Left forelimb (tissue), 1 donor: ENCODE measurements around the gene ITPK1.
"Not testable (repeated sequence)": the region's sequence is repeated elsewhere in the genome, so short reads cannot be mapped to it uniquely, and the experiment has no call there.

ENCODE experiments used
- DNase-seq: peaks from one replicate; pipeline ENCODE4 v3.0.0-alpha.2; 2018; ENCODE audit warnings: low spot score

Gene ITPK1

GRCh38 chr14:93131257-93131820, 15.6 kb upstream of the ITPK1 start:
- not testable (repeated sequence) for DNase-seq

DNA sequence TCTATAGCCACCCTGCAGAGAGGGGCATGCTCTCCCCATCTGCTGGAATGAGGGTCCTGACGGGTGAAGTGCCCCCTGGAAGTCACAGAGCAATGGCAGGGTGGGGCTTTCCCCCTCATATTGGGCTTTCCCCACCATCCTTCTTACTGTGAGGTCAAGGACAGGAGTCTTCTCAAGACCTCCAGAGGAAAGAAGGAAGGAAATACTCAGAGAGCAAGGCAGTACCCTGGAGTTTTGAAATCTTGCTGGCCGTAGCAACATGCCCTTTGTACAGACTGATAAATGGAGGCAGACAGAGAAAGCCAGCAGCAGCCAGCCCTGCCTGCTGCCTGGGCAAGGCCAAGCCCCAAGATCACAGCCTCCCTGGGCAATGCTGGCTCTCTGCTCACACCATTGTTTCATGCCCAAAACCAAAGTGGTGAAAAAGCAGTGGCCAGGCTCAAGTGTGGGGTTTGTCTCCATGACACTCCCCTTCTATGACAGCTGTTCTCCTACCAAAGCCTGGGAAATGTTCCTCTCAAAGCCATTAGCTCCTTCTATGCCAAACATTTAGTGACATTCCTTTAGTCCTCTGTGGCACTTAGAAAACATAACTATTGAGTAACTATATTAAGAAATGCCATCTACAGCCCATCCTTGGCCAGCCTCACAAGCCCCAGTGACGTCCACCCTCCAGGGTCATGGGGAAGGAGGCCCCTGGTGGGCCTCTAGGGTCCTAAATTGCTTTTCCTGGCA, 13.2 kb upstream of the ITPK1 start:
- no peak for DNase-seq

DNA sequence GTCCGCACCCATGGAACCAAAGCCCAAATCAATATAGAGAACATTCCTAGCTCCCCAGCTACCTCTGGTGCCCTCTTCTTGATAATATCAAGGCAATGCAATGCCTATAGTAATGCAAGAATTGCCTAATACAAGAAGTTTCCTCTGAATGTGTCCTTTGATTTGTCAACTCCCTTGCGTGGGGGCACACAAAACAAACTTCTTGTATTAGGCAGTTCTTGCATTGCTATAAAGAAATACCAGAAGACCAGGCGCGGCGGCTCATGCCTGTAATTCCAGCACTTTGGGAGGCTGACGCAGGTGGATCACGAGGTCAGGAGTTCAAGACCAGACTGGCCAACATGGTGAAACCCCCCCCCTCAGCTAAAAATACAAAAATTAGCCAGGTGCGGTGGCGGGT, 10.4 kb upstream of the ITPK1 start:
- DNase-seq: no peak

- DNase-seq: no peak
Observed at GRCh38 chr14:93122826-93123225, 7.1 kb upstream of the ITPK1 start.

DNA sequence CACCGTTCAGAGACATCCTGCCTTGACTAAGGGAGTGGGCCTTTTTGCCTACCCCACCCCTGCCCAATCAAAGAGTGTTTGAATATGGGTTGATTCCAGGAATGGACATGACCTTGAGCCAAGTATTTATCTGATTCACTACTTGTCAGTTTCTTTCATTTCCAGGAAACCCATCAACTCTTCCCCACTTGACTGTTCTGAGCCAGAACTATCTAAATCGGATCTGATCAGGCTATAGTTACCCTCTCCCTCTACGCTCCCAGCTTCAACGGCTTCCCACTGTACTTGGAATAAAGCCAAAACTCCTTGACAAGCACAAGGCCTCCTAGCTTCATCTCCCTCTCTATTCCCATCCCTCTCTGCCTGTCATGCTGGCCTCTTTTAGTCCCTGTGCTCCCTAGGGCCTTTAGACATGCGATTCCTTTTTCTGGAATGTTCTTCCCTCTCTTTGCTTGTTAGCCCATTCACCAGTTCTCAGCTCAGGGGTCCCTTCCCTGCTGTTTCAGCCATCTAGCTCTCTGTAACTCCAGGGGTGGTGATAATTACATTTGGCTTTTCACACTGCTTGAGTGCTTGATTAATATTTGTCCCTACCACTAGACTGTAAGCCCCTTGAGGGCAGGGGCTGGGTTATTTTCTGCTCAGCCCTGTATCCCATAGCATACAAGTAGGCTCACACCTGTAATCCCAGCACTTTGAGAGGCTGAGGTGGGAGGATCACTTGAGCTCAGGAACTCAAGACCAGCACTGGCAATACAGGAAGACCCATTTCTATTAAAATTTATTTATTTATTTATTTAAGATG, 5.5 kb upstream of the ITPK1 start:
- no peak for DNase-seq

GRCh38 chr14:93120517-93120916, 4.8 kb upstream of the ITPK1 start:
- no peak for DNase-seq

- DNase-seq: no peak
Observed at GRCh38 chr14:93116676-93117200, 1.0 kb upstream of the ITPK1 start.

DNA sequence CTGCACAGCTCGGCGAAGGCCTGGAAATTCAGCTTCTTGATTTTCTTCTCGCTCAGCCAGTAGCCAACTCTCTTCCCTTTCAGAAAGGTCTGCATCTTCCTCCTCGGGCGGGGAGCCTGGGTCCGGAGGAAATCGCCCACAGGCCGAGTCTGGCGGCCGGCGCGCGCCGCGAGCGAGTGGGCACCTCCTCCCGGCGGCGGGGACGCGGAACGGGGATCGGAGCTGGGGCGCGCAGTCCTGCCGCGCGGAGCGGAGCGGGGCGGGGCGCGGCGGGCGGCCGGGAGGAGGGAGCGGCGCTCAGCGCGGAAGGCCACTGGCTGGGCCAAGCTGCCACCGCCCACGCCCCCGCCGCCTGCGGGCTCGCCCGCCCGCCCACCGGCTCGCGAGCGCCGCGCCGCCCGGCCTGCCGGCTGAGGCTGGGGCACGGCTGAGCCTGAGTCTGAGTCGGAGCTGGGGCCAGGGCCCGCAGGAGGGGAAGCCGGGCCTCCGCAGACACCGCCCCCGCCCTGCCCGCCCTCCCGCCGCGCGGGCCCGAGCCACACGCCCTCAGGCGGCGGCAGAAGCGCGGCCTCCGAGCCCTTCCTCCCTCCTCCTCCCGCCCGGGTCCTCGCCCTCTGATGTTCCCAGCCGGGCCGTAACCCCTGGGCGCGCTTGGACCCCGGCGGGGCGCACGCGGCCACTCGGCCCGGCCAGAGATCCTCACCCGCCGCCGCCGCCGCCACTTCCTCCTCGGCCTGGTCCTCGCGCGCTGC, 480 bp downstream of the ITPK1 start:
- DNase-seq: peak; percentile 91

- DNase-seq: no peak
Observed at GRCh38 chr14:93114713-93115068, 1.0 kb downstream of the ITPK1 start.

DNA sequence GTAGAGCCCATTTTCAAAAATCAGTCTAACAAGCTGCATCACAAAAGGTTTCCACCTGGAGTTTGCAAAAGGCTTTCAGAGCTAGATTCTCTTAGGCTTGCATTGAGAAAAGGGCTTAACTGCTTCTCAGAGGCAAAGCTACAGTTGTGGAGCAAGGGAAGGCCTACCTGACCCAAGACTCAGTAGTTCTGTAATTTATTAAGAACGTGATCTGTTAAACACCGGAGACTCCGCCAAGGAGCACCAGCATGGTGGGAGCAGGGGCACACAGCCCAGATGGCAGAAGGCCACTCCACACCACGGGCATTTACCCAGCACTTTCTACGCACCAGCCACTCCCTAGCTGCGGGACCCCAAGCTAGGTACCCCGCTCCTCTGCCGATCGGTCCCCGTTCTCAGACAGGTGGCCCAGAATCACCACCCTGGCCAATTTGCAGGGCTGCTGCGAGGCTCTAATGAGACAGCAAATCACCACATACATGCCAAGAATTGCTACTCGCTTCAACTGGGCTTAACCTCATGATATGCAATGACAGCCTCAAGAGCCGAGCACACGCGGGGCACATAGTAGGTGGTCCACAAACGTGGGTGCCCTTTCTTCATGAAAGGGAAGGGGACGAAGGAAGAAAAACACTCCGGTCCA, 1.5 kb downstream of the ITPK1 start:
- no peak for DNase-seq

- DNase-seq: no peak
Observed at GRCh38 chr14:93113678-93114067, 2.1 kb downstream of the ITPK1 start.

DNA sequence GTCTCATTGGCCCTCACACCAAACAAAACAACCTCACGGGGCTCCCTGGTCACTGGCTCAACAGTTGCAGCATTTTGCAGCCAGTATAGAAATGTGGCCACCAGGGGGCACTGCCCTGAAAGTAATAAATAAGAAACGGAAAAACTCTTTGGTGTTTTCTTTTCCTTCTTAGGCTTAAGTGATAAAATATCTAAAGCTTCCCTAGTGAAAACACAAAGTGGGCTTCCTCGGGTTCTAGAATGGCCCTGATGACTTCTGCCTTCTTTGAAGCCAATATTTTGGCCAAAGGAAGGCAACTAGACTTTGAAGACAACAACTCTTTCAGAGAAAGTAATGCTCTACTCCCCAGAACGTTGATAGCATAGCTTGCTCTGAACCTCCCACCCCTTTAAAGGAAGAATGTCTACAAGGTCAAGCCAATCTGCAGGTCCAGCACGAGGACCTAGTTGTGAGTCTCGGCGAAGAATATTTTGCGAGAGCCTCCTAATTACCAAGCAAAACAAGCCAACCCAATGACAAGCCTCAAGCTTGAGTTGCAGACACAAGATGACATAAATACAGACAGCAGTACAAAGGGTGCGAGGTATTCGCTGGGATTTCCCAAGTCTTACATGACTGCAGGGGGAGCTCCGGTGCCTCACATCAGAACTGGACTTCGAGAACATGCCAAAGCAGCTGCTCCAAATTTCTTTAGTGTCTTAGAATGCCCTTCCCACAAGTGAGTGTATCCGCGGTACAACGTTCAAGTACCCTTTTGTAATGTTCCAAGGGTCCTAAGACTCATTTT, 2.6 kb downstream of the ITPK1 start:
- DNase-seq: peak; percentile 73

- not testable (repeated sequence) for DNase-seq
Observed at GRCh38 chr14:93111541-93111940, 4.2 kb downstream of the ITPK1 start.

GRCh38 chr14:93110856-93111419, 4.8 kb downstream of the ITPK1 start:
- DNase-seq: no peak

DNA sequence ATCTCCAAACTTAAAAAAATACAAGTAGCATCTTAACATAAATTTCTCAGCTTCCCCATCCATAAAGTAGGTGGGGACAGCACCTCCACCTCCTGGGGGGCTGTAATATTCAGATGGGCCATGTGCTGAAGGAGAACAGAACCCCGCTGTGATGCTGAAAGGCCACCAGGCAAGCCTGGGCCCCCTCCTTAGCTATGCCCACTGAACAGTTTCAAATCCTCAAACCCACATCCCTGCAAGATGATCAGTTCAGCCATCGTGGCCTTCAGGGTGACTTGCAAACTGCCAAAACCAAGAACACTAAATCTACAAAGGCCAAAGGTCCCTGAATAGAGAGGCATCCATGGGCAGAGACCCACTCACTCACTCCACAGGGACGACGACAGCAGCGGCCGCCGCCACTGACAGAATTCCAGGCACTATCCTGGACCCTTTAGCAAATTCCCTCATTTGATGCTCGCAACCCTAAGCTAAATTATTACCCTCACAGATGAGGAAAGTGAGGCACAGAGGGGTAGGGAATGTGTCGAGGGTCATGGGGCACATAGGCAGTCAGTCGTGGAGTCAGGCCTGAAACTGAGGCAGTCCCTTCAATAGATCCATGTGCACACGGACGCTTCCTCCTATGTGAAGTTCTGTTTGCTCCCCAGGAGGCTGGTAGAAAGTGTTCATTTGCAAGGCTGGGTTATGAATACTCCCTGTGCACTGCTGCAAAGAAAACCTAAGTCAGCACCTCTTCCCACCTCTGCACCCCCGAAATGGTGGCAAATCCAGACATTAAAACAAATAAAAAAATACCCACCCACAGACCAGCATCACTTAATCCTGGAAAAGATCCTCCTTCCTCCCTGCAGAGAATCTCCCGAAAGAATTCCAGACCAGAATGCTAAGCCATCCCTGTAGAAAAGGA, 5.9 kb downstream of the ITPK1 start:
- DNase-seq: no peak

DNA sequence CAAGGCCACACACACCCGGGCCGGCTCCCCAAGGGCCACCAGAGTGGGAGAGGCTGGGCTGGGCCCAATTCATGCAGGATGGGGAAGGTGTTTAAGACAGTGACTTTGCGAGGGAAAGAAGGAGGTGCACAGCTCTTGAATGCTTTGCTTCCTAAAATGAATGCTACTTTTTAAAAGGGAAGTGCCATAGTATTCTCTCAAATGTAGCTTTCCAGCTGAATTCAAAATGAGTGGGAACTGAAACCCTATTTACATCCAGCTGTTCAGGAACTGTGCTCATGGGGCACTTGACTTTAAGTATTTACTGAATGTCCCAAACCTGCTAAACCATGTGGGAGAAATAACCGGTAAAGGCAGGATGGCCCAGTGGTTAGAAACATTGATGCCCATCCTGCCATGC, 7.6 kb downstream of the ITPK1 start:
- no peak for DNase-seq

GRCh38 chr14:93107453-93107852, 8.3 kb downstream of the ITPK1 start:
- no peak for DNase-seq

GRCh38 chr14:93106541-93107156, 9.1 kb downstream of the ITPK1 start:
- DNase-seq: no peak

- not testable (repeated sequence) for DNase-seq
Observed at GRCh38 chr14:93105856-93106255, 9.9 kb downstream of the ITPK1 start.
